GM19099 (cell line): Measurements from ENCODE around the gene B9D1.

ENCODE experiments used
- POLR2A ChIP-seq: IDR thresholded peaks from 3 replicates; pipeline ENCODE4 v1.6.1; 2011; ENCODE audit warnings: low read depth; ENCODE audit not compliant: insufficient read length; ENCODE audit errors: extremely low read depth

Gene B9D1

GRCh38 chr17:19398301-19399181, 36.0 kb upstream of the B9D1 start:
- TF ChIP-seq POLR2A, result no peak

GRCh38 chr17:19397556-19398041, 35.1 kb upstream of the B9D1 start:
- no peak for TF ChIP-seq POLR2A

- no peak for TF ChIP-seq POLR2A
Measured at GRCh38 chr17:19392303-19392702, 29.8 kb upstream of the B9D1 start.

- no peak for TF ChIP-seq POLR2A
Measured at GRCh38 chr17:19391432-19391831, 28.9 kb upstream of the B9D1 start.

- no peak for TF ChIP-seq POLR2A
Measured at GRCh38 chr17:19390951-19391350, 28.4 kb upstream of the B9D1 start.

- TF ChIP-seq POLR2A, result no peak
Measured at GRCh38 chr17:19388791-19389785, 26.6 kb upstream of the B9D1 start.

- TF ChIP-seq POLR2A, result no peak
Measured at GRCh38 chr17:19387921-19388521, 25.5 kb upstream of the B9D1 start.

GRCh38 chr17:19386974-19387920, 24.7 kb upstream of the B9D1 start, which contains the start of gene MFAP4:
Gene MFAP4, minus strand, starts transcription at chr17:19387190. Its CDS starts 35 bp downstream, at chr17:19387155.
- no peak for TF ChIP-seq POLR2A

- TF ChIP-seq POLR2A, result no peak
Measured at GRCh38 chr17:19386051-19386929, 23.8 kb upstream of the B9D1 start.

- no peak for TF ChIP-seq POLR2A
Measured at GRCh38 chr17:19385521-19385983, 23.0 kb upstream of the B9D1 start.

- no peak for TF ChIP-seq POLR2A
Measured at GRCh38 chr17:19384723-19385391, 22.3 kb upstream of the B9D1 start.
